Activated T-cell treated with anti-CD3 and anti-CD28 coated beads, Interleukin-2, amount 50 U/mL, for 72 hours (primary cell): ENCODE results near the gene FMO2. TPM values are rescaled to one million over a fixed set of nuclear protein-coding genes. Genes with fewer than 3 reads are reported as not detected.

ENCODE experiments used
- ATAC-seq, 2 donors: fragments of 150-1000 bp; cut with Tn5 transposase; replicated peaks in 1 of 2; 2 replicates each; pipeline ENCODE4 v1.10.0; 2021; ENCODE audit warnings: moderate library complexity in 2 of 2, mild to moderate bottlenecking in 1 of 2
- DNase-seq, 2 donors: peaks; one replicate each; pipeline ENCODE4 v3.0.0; 2021 to 2022; ENCODE audit warnings: mixed read lengths in 1 of 2
- H3K27ac Mint-ChIP-seq: one replicate; pipeline ENCODE4 v1.8.0; 2022; ENCODE audit warnings: mild to moderate bottlenecking, moderate library complexity, mixed read lengths
- H3K27me3 Mint-ChIP-seq: one replicate; pipeline ENCODE4 v1.8.0; 2022; ENCODE audit warnings: low read depth, mixed read lengths
- H3K36me3 Mint-ChIP-seq, 2 donors: one replicate each; pipeline ENCODE4 v1.8.0; 2022; ENCODE audit warnings: mixed read lengths in 2 of 2, mild to moderate bottlenecking in 1 of 2; ENCODE audit not compliant: insufficient read depth in 2 of 2
- H3K4me1 Mint-ChIP-seq: one replicate; pipeline ENCODE4 v1.8.0; 2022; ENCODE audit warnings: low read depth, mixed read lengths
- H3K4me3 Mint-ChIP-seq, 2 donors: one replicate each; pipeline ENCODE4 v1.8.0; 2022; ENCODE audit warnings: mild to moderate bottlenecking in 2 of 2, mixed read lengths in 2 of 2, moderate library complexity in 2 of 2
- H3K9me3 Mint-ChIP-seq, 2 donors: one replicate each; pipeline ENCODE4 v1.8.0; 2022; ENCODE audit warnings: mixed read lengths in 2 of 2
- total RNA-seq, 2 donors: library from RNA; stranded (reverse); gene quantifications; one replicate each; pipeline ENCODE4 v1.2.3, GENCODE V29; 2022

FMO2 gene
- total RNA-seq, 2 donors from 2014 or later = not detected

DNA sequence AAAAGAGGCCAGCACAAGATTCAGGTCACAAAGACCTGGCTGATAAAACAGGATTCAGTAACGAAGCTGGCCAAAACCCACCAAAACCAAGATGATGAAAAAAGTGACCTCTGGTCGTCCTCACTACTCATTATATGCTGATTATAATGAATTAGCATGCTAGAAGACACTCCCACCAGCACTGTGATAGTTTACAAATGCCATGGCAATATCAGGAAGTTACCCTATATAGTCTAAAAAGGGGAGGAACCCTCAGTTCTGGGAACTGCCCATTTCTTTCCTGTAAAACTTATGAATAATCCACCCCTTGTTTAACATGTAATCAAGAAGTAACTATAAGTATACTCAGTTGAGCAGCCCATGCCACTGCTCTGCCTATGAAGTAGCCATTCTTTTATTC lies 26.0 kb upstream of the FMO2 start:
- Mint-ChIP-seq H3K9me3 (no peaks in the 10 kb centered on the region), H3K27me3 (peaks cover 14% of the 10 kb centered on the region), H3K4me1 (no peaks in the 10 kb centered on the region), H3K4me3 (no peak overlapping the region), H3K36me3 (no peaks in the 10 kb centered on the region), H3K27ac (no peak overlapping the region)
- ATAC-seq = no peak
- DNase-seq = no peak

DNA sequence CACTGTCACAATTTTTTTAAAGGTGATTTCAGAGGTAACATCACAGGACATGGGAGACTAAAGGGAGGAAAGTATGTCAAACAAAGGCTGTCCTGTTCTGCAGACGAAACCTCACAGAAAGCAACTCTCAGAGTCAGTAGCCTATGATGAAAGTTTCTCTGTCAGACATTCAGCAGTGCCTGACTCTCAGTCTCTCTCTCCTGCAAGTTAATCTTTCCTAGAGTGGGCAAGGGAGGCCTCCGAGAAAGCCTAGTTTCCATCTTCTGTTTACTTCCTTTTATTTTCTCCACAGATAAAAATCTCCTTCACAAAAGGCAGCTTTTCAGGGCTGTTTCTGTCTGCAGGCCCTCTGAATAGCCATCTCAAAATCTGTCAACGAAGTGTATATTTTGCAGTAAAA lies 24.9 kb upstream of the FMO2 start:
- no peaks in the 10 kb centered on the region for H3K9me3 Mint-ChIP-seq
- H3K27ac Mint-ChIP-seq = no peak overlapping the region
- H3K27me3 Mint-ChIP-seq = peaks cover 14% of the 10 kb centered on the region
- no peak for ATAC-seq
- no peak for DNase-seq
- H3K4me3 Mint-ChIP-seq = no peak overlapping the region
- H3K36me3 Mint-ChIP-seq = no peaks in the 10 kb centered on the region
- H3K4me1 Mint-ChIP-seq = no peaks in the 10 kb centered on the region

DNA sequence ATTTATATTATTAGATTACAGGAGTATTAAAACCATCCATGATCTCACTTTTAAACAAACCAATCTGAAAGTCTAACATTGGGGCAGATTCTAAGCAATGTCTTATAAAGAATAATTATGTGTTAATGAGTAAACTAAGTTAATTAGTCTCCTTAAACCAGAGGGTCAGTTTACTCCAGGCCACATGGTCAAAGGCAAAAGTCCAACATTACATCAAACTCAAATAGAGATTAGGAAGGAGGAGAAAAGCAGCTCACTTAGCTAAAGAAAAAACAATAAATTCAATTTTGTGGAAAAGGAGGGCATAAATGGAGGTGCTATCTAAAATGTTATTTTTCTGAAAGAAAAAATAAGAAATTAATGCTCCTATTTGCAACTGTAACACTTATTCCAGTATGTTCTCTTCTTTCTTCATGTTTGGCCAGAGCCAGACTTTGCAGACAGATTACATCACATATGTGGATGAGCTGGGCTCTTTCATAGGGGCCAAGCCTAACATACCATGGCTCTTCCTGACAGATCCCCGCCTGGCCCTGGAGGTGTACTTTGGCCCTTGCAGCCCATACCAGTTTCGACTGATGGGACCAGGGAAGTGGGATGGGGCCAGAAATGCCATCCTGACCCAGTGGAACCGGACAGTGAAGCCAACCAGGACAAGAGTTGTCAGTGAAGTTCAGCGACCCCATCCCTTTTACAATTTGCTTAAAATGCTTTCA lies 24.3 kb upstream of the FMO2 start:
- no peaks in the 10 kb centered on the region for H3K36me3 Mint-ChIP-seq
- peaks cover 12% of the 10 kb centered on the region for H3K27me3 Mint-ChIP-seq
- no peak overlapping the region for H3K27ac Mint-ChIP-seq
- ATAC-seq = no peak
- H3K4me3 Mint-ChIP-seq = no peak overlapping the region
- H3K9me3 Mint-ChIP-seq = no peaks in the 10 kb centered on the region
- no peaks in the 10 kb centered on the region for H3K4me1 Mint-ChIP-seq
- no peak for DNase-seq

DNA sequence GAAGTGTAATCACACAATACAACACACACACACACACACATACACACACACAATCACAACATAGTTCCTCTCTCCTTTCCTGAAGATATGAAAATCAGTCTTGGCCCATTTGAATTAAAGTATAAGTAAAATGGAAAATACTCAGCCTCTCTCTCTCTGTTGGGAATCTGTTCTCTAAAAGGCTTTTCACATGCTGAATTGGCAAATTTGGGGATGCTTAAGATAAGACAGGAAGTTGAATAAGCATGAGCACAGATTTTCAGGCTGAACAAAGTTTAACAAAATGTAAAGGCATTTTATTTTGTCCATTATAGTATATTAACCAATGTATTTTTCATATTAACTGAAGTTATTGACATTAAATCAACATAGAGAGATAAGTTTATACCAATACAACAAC lies 23.7 kb upstream of the FMO2 start:
- Mint-ChIP-seq H3K27ac (no peak overlapping the region), H3K9me3 (no peaks in the 10 kb centered on the region), H3K4me3 (no peak overlapping the region), H3K4me1 (no peaks in the 10 kb centered on the region), H3K36me3 (no peaks in the 10 kb centered on the region), H3K27me3 (peaks cover 6% of the 10 kb centered on the region)
- DNase-seq = no peak
- no peak for ATAC-seq

DNA sequence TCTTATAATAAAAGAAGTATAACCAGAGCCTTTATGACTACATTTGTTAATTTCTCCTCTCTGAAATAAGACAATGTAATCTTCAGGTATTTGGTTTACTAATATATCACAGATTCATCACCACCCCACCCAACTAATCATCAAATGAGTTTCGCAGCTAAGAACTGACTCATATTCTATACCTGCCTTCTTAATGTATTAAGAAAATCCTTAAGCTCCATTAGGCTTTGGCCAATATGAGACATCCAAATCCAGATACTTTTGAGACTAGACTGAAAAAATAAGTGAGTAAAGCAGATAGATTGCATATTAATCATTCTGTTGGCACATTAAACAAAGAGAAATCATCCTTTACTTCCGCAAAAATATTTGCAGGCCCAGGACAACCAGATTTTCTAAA lies 18.7 kb upstream of the FMO2 start:
- H3K27ac Mint-ChIP-seq = no peak overlapping the region
- ATAC-seq = no peak
- H3K9me3 Mint-ChIP-seq = no peaks in the 10 kb centered on the region
- H3K27me3 Mint-ChIP-seq = peaks cover 22% of the 10 kb centered on the region
- no peak overlapping the region for H3K4me3 Mint-ChIP-seq
- DNase-seq = no peak
- no peaks in the 10 kb centered on the region for H3K36me3 Mint-ChIP-seq
- H3K4me1 Mint-ChIP-seq = no peaks in the 10 kb centered on the region

DNA sequence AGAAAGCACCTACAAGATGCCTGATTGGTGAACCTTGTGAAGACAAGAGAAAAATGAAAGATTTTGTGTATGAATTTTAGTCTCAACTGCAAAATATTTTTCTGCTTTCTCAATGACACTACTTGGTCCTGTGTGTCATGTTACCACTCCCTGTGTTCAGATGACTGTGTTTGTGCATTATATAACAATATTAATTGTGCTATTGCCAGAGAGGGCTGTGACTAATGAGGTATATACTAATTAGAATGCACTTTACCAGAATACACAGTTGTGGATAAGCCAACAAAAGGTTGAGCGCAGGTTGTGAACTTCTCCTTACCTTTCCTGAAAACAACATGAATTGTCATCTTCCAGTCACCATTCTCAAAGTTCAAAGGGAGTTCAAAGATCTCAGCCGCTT lies 17.3 kb upstream of the FMO2 start:
- Mint-ChIP-seq H3K36me3 (no peaks in the 10 kb centered on the region), H3K4me3 (no peak overlapping the region), H3K27me3 (peaks cover 22% of the 10 kb centered on the region), H3K4me1 (no peaks in the 10 kb centered on the region), H3K27ac (no peak overlapping the region), H3K9me3 (no peaks in the 10 kb centered on the region)
- no peak for DNase-seq
- ATAC-seq = no peak

DNA sequence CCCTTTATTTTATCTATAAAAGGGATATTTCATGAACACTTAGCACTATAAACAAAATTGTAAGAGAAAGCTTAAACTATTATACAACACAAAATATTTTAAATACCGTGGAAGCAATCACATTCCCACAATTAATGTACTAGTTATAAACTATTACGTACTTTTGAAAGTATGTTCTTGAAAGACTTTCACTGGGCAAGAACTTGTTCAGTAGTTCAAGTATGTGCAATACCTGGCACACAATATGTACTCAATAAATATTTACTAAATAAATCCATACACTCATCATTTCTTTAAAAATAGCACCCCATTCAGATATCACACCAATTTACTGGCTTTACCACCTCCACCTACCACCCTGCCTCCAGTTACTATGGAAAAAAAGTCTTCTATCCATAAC lies 12.6 kb upstream of the FMO2 start:
- DNase-seq (no peak), ATAC-seq (no peak)
- H3K4me3 Mint-ChIP-seq = no peak overlapping the region
- H3K4me1 Mint-ChIP-seq = no peaks in the 10 kb centered on the region
- no peaks in the 10 kb centered on the region for H3K36me3 Mint-ChIP-seq
- H3K27me3 Mint-ChIP-seq = peaks cover 30% of the 10 kb centered on the region
- H3K9me3 Mint-ChIP-seq = no peaks in the 10 kb centered on the region
- no peak overlapping the region for H3K27ac Mint-ChIP-seq

DNA sequence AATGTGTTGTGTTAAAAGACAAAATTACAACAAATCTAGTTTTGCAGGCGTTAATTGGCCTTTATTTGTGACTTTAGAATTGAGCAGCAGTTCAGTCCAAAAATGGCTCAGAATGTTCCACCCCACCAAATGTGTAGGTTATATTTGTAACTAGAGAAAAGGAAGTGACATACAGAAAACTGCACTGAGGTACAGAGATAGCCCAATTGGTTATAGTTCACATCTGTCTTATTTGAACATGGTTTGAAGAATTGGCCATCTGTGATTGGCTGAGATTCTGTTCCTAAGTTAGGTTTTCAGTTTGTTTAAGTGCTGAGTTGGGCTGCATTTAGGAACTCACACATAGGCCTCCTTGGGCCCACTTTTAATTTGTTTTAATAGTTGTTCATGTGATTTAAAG lies 12.0 kb upstream of the FMO2 start:
- no peak overlapping the region for H3K4me3 Mint-ChIP-seq
- no peaks in the 10 kb centered on the region for H3K9me3 Mint-ChIP-seq
- ATAC-seq (no peak), DNase-seq (no peak)
- peaks cover 30% of the 10 kb centered on the region for H3K27me3 Mint-ChIP-seq
- H3K4me1 Mint-ChIP-seq = no peaks in the 10 kb centered on the region
- no peaks in the 10 kb centered on the region for H3K36me3 Mint-ChIP-seq
- no peak overlapping the region for H3K27ac Mint-ChIP-seq

DNA sequence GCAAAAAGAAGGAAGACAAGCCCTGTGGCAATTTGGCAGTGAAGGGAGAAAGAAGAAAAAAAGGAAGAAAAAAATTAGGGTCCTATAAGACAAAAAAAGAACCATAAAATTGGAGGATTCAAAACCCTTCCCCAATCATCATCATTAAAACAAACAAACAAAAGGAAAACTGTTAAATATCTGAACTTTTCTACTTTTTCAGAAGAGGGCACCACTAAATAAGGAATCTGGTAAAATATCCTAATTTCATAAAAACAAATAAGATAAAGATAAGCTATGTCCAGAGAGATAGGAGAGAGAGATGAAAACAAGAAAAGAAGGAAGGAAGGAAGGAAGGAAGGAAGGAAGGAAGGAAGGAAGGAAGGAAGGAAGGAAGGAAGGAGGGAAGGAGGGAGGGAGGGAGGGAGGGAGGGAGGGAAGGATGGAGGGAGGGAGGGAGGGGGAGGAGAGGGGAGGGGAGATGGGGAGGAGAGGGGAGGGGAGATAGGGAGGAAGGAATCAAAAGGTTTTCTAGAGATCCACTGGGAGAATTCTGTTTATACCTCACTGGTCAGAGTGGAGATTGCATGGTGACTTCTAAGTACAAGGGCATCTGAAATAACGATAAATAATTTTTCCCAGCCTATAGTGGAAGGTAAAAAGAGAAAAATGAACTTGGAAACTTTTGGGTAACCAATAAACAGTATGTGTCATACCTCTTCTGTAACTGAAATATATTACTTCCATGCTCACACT lies 10.4 kb upstream of the FMO2 start:
- H3K36me3 Mint-ChIP-seq = no peaks in the 10 kb centered on the region
- no peaks in the 10 kb centered on the region for H3K9me3 Mint-ChIP-seq
- peaks cover 21% of the 10 kb centered on the region for H3K27me3 Mint-ChIP-seq
- no peak for DNase-seq
- ATAC-seq = no peak
- no peak overlapping the region for H3K4me3 Mint-ChIP-seq
- H3K27ac Mint-ChIP-seq = no peak overlapping the region
- no peaks in the 10 kb centered on the region for H3K4me1 Mint-ChIP-seq

DNA sequence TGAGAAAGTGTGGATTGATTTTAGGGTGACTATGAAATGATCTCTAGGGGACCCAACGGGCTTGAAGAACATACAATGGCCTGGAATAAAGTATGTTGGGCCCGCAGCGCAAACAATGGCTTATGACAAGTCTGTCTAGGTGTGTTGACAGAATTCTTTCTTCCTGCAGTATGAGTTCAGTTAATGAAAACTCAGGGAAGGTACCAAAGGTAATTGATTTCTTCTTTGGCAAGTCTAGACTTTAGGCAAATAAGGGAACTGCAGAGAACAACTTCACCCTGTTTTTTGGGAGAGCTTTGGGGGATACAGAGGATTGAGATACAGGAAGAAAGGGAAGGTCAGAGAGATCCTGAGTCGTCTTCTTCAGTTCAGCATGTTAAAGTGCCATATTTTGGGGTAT lies 7.8 kb upstream of the FMO2 start:
- no peaks in the 10 kb centered on the region for H3K9me3 Mint-ChIP-seq
- peaks cover 8% of the 10 kb centered on the region for H3K27me3 Mint-ChIP-seq
- H3K4me1 Mint-ChIP-seq = no peaks in the 10 kb centered on the region
- ATAC-seq = no peak
- no peak overlapping the region for H3K27ac Mint-ChIP-seq
- no peak overlapping the region for H3K4me3 Mint-ChIP-seq
- DNase-seq = no peak
- H3K36me3 Mint-ChIP-seq = no peaks in the 10 kb centered on the region

DNA sequence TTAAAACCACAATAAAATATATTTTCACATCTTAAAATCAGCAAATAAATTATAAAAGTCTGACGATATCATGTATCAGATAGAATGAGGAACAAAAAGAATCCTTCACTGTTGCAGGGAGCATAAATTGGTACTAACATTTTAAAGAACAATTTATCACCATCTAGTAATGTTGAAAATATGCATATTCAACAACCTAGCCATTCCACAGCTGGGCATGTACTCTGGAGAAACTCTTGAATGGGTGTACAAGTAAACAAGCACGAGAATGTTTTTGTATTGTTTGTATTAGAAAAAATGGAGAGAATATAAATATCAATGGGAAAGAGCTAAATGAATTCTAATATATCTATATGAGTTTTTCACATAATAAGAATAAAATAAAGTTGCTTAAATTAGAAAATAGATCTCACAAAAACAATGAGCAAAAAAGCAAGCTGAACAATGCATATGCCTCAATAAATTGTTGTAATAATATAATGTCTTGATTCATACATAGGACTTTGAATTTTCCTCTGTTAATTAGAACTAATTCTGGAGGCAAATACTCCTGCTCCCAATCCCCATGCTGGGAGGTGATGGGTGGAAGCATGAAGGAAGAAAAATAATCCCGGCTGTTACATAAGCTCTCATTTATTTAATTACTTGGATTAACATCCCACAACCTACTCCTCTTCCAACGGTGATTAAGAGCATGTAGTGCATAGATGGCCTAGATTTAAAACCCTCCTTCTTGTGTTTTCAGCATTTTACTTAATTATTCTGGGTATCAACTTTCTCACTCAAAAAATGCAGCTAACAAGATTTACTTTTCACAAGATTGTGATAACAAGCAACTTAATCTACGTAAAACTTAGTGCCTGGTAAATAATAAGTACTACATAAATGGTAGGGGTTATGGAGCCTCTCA lies 5.5 kb upstream of the FMO2 start:
- DNase-seq = no peak
- no peak for ATAC-seq
- peaks cover 8% of the 10 kb centered on the region for H3K27me3 Mint-ChIP-seq
- no peaks in the 10 kb centered on the region for H3K36me3 Mint-ChIP-seq
- H3K4me3 Mint-ChIP-seq = no peak overlapping the region
- H3K4me1 Mint-ChIP-seq = no peaks in the 10 kb centered on the region
- no peaks in the 10 kb centered on the region for H3K9me3 Mint-ChIP-seq
- H3K27ac Mint-ChIP-seq = no peak overlapping the region

DNA sequence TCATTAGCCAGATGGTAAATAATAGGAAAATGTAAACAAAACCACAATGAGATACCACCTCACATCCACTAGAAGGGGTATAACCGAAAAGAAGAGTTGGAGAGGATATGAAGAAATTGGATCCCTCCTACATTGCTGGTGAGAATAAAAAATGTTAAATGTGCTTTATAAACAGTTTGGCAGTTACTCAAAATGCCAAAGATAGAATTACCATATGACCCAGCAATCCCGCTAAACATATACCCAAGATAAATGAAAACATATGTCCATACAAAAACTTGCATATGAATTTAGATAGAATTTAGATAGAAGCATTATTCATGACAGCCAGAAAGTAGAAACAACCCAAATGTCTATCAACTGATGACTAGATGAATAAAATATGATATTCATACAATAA lies 4.4 kb upstream of the FMO2 start:
- Mint-ChIP-seq H3K4me1 (no peaks in the 10 kb centered on the region), H3K27ac (no peak overlapping the region), H3K27me3 (peaks cover 13% of the 10 kb centered on the region), H3K9me3 (no peaks in the 10 kb centered on the region), H3K36me3 (no peaks in the 10 kb centered on the region), H3K4me3 (no peak overlapping the region)
- ATAC-seq (no peak), DNase-seq (no peak)
